SK-N-SH treated with all-trans-retinoic acid at 6 μM for 48 hours (cell line): ENCODE results near the gene IL16.

Experiments used
- ATAC-seq: fragments of 200-7000 bp; cut with Tn5 transposase; 3 replicates; pipeline ENCODE4 v1.9.1; 2020; ENCODE audit warnings: mild to moderate bottlenecking, moderate library complexity
- ARNTL ChIP-seq: fragments of 450-650 bp; formaldehyde crosslinking; IDR thresholded peaks from 2 replicates; pipeline ENCODE4 v1.5.0; 2020; ENCODE audit warnings: low read depth, mild to moderate bottlenecking, moderate library complexity, borderline replicate concordance
- BACH2 ChIP-seq: fragments of 250-450 bp; sonication (Bioruptor Pico); IDR thresholded peaks from 2 replicates; pipeline ENCODE4 v1.9.0; 2021; ENCODE audit warnings: mild to moderate bottlenecking, borderline replicate concordance
- CREB5 ChIP-seq: fragments of 250-450 bp; sonication (Bioruptor Pico); IDR thresholded peaks from 2 replicates; pipeline ENCODE4 v1.5.1; 2020; ENCODE audit warnings: low read depth, mild to moderate bottlenecking, moderate library complexity
- CSDC2 ChIP-seq: fragments of 250-450 bp; sonication (Bioruptor Pico); IDR thresholded peaks from 2 replicates; pipeline ENCODE4 v1.5.0; 2020; ENCODE audit warnings: mild to moderate bottlenecking, moderate library complexity
- CSRNP3 ChIP-seq: fragments of 250-450 bp; sonication (Bioruptor Pico); IDR thresholded peaks from 2 replicates; pipeline ENCODE4 v1.5.1; 2021; ENCODE audit warnings: mild to moderate bottlenecking, moderate library complexity
- ESRRG ChIP-seq: fragments of 250-450 bp; sonication (Bioruptor Pico); IDR thresholded peaks from 2 replicates; pipeline ENCODE4 v1.6.1; 2021; ENCODE audit warnings: mild to moderate bottlenecking
- GLIS3 ChIP-seq: fragments of 250-450 bp; sonication (Bioruptor Pico); IDR thresholded peaks from 2 replicates; pipeline ENCODE4 v1.5.0; 2020; ENCODE audit warnings: mild to moderate bottlenecking, moderate library complexity
- ISL1 ChIP-seq: fragments of 250-450 bp; sonication (Bioruptor Pico); IDR thresholded peaks from 2 replicates; pipeline ENCODE4 v2.1.2; 2022; ENCODE audit warnings: mild to moderate bottlenecking, moderate library complexity
- OSR1 ChIP-seq: fragments of 250-450 bp; sonication (Bioruptor Pico); IDR thresholded peaks from 2 replicates; pipeline ENCODE4 v1.8.0; 2022; ENCODE audit warnings: moderate library complexity, mild to moderate bottlenecking, inconsistent platforms
- POU6F1 ChIP-seq: fragments of 250-450 bp; sonication (Bioruptor Pico); IDR thresholded peaks from 2 replicates; pipeline ENCODE4 v1.8.0; 2021; ENCODE audit warnings: low read depth, mild to moderate bottlenecking, moderate library complexity, borderline replicate concordance
- PPARA ChIP-seq: fragments of 250-450 bp; sonication (Bioruptor Pico); IDR thresholded peaks from 2 replicates; pipeline ENCODE4 v1.5.0; 2020; ENCODE audit warnings: mild to moderate bottlenecking, borderline replicate concordance
- RARB ChIP-seq: fragments of 250-450 bp; sonication (Bioruptor Pico); IDR thresholded peaks from 2 replicates; pipeline ENCODE4 v1.8.0; 2021; ENCODE audit warnings: mild to moderate bottlenecking, moderate library complexity
- SNAI2 ChIP-seq: fragments of 250-450 bp; sonication (Bioruptor Pico); IDR thresholded peaks from 2 replicates; pipeline ENCODE4 v1.5.0; 2020; ENCODE audit warnings: mild to moderate bottlenecking, moderate library complexity
- TCF4 ChIP-seq: fragments of 250-450 bp; sonication (Bioruptor Pico); IDR thresholded peaks from 2 replicates; pipeline ENCODE4 v1.8.0; 2021; ENCODE audit warnings: mild to moderate bottlenecking, moderate library complexity, borderline replicate concordance
- TOX ChIP-seq: fragments of 250-450 bp; sonication (Bioruptor Pico); IDR thresholded peaks from 2 replicates; pipeline ENCODE4 v1.8.0; 2021; ENCODE audit warnings: mild to moderate bottlenecking, moderate library complexity, borderline replicate concordance
- TSHZ2 ChIP-seq: fragments of 250-450 bp; sonication (Bioruptor Pico); IDR thresholded peaks from 2 replicates; pipeline ENCODE4 v1.5.0; 2020; ENCODE audit warnings: mild to moderate bottlenecking, moderate library complexity
- ZC3H10 ChIP-seq: fragments of 250-450 bp; sonication (Bioruptor Pico); IDR thresholded peaks from 2 replicates; pipeline ENCODE4 v1.5.1; 2021; ENCODE audit warnings: mild to moderate bottlenecking, moderate library complexity
- ZFP3 ChIP-seq: fragments of 250-450 bp; sonication (Bioruptor Pico); IDR thresholded peaks from 2 replicates; pipeline ENCODE4 v1.5.0; 2020; ENCODE audit warnings: mild to moderate bottlenecking, moderate library complexity
- ZFP30 ChIP-seq: fragments of 450-650 bp; formaldehyde crosslinking; IDR thresholded peaks from 2 replicates; pipeline ENCODE4 v1.5.0; 2022; ENCODE audit warnings: mild to moderate bottlenecking, moderate library complexity
- ZNF565 ChIP-seq: fragments of 450-650 bp; formaldehyde crosslinking; conservative IDR thresholded peaks from 2 replicates; pipeline ENCODE4 v1.5.0; 2020; ENCODE audit warnings: low read depth, mild to moderate bottlenecking, moderate library complexity
- ZNF70 ChIP-seq: fragments of 450-650 bp; formaldehyde crosslinking; IDR thresholded peaks from 2 replicates; pipeline ENCODE4 v1.5.0; 2020; ENCODE audit warnings: mild to moderate bottlenecking, moderate library complexity
- ZNF8 ChIP-seq: fragments of 450-650 bp; formaldehyde crosslinking; IDR thresholded peaks from 2 replicates; pipeline ENCODE4 v1.5.0; 2020; ENCODE audit warnings: mild to moderate bottlenecking, moderate library complexity

Gene IL16

GRCh38 chr15:81225161-81225671 lies 28.5 kb downstream of the IL16 start:
- ATAC-seq, result no peak
- TF ChIP-seq ZC3H10, result no peak

- ATAC-seq, result no peak
- no peak for TF ChIP-seq ZFP3 (CRISPR knock-in tag)
Observed at GRCh38 chr15:81227716-81228115, 31.0 kb downstream of the IL16 start.

GRCh38 chr15:81229586-81229985 lies 32.9 kb downstream of the IL16 start:
- no peak for TF ChIP-seq PPARA (CRISPR knock-in tag)
- TF ChIP-seq ZFP30 (CRISPR knock-in tag), result no peak
- no peak for TF ChIP-seq TSHZ2 (CRISPR knock-in tag)
- TF ChIP-seq ZFP3 (CRISPR knock-in tag), result no peak
- TF ChIP-seq CSDC2 (CRISPR knock-in tag), result no peak
- TF ChIP-seq POU6F1 (CRISPR knock-in tag), result no peak
- TF ChIP-seq ZNF565 (CRISPR knock-in tag), result no peak
- TF ChIP-seq ARNTL, result no peak
- TF ChIP-seq OSR1, result no peak
- no peak for TF ChIP-seq CSRNP3 (CRISPR knock-in tag)
- no peak for TF ChIP-seq SNAI2 (CRISPR knock-in tag)
- TF ChIP-seq ZC3H10, result no peak
- no peak for TF ChIP-seq CREB5
- TF ChIP-seq ESRRG (CRISPR knock-in tag), result no peak
- no peak for TF ChIP-seq TOX (CRISPR knock-in tag)
- no peak for TF ChIP-seq GLIS3 (CRISPR knock-in tag)
- no peak for TF ChIP-seq ZNF70 (CRISPR knock-in tag)
- no peak for TF ChIP-seq ZNF8
- TF ChIP-seq ISL1 (CRISPR knock-in tag), result no peak
- no peak for ATAC-seq

GRCh38 chr15:81235276-81236123 lies 38.8 kb downstream of the IL16 start:
- TF ChIP-seq RARB, result no peak
- no peak for TF ChIP-seq POU6F1 (CRISPR knock-in tag)
- no peak for TF ChIP-seq PPARA (CRISPR knock-in tag)
- TF ChIP-seq GLIS3 (CRISPR knock-in tag), result no peak
- TF ChIP-seq ZNF565 (CRISPR knock-in tag), result no peak
- TF ChIP-seq ZNF8, result no peak
- no peak for TF ChIP-seq ZFP30 (CRISPR knock-in tag)
- TF ChIP-seq ESRRG (CRISPR knock-in tag), result no peak
- TF ChIP-seq BACH2, result no peak
- TF ChIP-seq ZFP3 (CRISPR knock-in tag), result no peak
- no peak for TF ChIP-seq ZNF70 (CRISPR knock-in tag)
- TF ChIP-seq OSR1, result no peak
- no peak for TF ChIP-seq TCF4
- TF ChIP-seq CREB5, result no peak
- TF ChIP-seq SNAI2 (CRISPR knock-in tag), result no peak
- TF ChIP-seq TOX (CRISPR knock-in tag), result no peak
- no peak for ATAC-seq
